ENCODE measurements around the gene TBC1D25. TPM values are rescaled to one million over a fixed set of nuclear protein-coding genes. Genes with fewer than 3 reads are reported as not detected.

TBC1D25 gene
- total and polyA plus RNA-seq, 4 donors: 2.6 to 5.8 (median 3.3) TPM

DNA sequence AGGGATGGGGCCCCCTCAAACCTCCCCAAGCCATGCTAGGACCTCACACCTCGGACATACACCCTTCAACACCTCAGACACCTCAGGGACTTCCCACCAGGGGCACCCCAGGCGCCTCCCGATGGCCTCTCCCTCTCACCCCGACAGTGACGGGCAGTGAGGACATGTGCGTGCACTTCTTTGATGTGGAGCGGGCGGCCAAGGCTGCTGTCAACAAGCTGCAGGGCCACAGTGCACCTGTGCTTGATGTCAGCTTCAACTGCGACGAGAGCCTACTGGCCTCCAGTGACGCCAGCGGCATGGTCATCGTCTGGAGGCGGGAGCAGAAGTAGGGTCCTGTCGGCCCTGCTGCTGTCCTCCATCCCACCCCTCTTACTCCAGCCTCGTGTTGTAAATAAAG lies 65.2 kb downstream of the TBC1D25 start:
- H3K27ac ChIP-seq (ENCODE audit: low read depth in 1 of 2, low read length in 2 of 2): no peak overlapping the region
- TF ChIP-seq TAF1 (conservative IDR thresholded peaks at IDR 0.05) (no peak), YY1 (IDR thresholded peaks at IDR 0.05) (no peak), RAD21 (IDR thresholded peaks at IDR 0.05) (no peak), ZBTB33 (IDR thresholded peaks at IDR 0.05) (no peak), GABPA (IDR thresholded peaks at IDR 0.05 in 1 of 2, conservative IDR thresholded peaks at IDR 0.05 in 1 of 2) (no peak), FOXA1 (IDR thresholded peaks at IDR 0.05) (no peak), EGR1 (IDR thresholded peaks at IDR 0.05; ENCODE audit: low read depth in 2 of 2) (no peak)
- no peak overlapping the region for H3K4me3 ChIP-seq (ENCODE audit: low read depth in 1 of 3, low read length in 3 of 3)
- no peak for DNase-seq (ENCODE audit: low spot score)
- 95% methylated on average over 16 of the region's 16 CpGs for WGBS
- peaks cover 7 to 37% (median 15%) of the 10 kb centered on the region in 4 donors for H3K36me3 ChIP-seq (ENCODE audit: control insufficient read depth in 4 of 4, insufficient read depth in 3 of 4, low read depth in 1 of 4, low read length in 3 of 4)
- no peaks in the 10 kb centered on the region for H3K4me1 ChIP-seq (ENCODE audit: control insufficient read depth in 4 of 4, insufficient read depth in 4 of 4, low read length in 3 of 4)
- no peaks in the 10 kb centered on the region for H3K9me3 ChIP-seq (ENCODE audit: control insufficient read depth in 4 of 4, low read length in 3 of 4)
- H3K27me3 ChIP-seq (ENCODE audit: control insufficient read depth in 4 of 4, insufficient read depth in 4 of 4, low read length in 3 of 4): no peaks in the 10 kb centered on the region
- no peak overlapping the region for H3K9ac ChIP-seq (ENCODE audit: low read depth in 1 of 2, low read length in 2 of 2)

GRCh38 chrX:48606091-48606490 lies 66.6 kb downstream of the TBC1D25 start:
- H3K27me3 ChIP-seq (ENCODE audit: control insufficient read depth in 4 of 4, insufficient read depth in 4 of 4, low read length in 3 of 4): no peaks in the 10 kb centered on the region
- peaks cover 4 to 32% (median 9%) of the 10 kb centered on the region in 4 donors for H3K36me3 ChIP-seq (ENCODE audit: control insufficient read depth in 4 of 4, insufficient read depth in 3 of 4, low read depth in 1 of 4, low read length in 3 of 4)
- TF ChIP-seq CTCF (IDR thresholded peaks at IDR 0.05; ENCODE audit: low read depth, low read length, missing input control): no peak
- no peak for TF ChIP-seq HNF4A (conservative IDR thresholded peaks at IDR 0.05)
- TF ChIP-seq, protein P1, sequence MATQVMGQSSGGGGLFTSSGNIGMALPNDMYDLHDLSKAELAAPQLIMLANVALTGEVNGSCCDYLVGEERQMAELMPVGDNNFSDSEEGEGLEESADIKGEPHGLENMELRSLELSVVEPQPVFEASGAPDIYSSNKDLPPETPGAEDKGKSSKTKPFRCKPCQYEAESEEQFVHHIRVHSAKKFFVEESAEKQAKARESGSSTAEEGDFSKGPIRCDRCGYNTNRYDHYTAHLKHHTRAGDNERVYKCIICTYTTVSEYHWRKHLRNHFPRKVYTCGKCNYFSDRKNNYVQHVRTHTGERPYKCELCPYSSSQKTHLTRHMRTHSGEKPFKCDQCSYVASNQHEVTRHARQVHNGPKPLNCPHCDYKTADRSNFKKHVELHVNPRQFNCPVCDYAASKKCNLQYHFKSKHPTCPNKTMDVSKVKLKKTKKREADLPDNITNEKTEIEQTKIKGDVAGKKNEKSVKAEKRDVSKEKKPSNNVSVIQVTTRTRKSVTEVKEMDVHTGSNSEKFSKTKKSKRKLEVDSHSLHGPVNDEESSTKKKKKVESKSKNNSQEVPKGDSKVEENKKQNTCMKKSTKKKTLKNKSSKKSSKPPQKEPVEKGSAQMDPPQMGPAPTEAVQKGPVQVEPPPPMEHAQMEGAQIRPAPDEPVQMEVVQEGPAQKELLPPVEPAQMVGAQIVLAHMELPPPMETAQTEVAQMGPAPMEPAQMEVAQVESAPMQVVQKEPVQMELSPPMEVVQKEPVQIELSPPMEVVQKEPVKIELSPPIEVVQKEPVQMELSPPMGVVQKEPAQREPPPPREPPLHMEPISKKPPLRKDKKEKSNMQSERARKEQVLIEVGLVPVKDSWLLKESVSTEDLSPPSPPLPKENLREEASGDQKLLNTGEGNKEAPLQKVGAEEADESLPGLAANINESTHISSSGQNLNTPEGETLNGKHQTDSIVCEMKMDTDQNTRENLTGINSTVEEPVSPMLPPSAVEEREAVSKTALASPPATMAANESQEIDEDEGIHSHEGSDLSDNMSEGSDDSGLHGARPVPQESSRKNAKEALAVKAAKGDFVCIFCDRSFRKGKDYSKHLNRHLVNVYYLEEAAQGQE (IDR thresholded peaks at IDR 0.05): no peak
- no peak for TF ChIP-seq HNF4G (IDR thresholded peaks at IDR 0.05)
- no peak for TF ChIP-seq FOXA1 (IDR thresholded peaks at IDR 0.05)
- TF ChIP-seq, protein P2, sequence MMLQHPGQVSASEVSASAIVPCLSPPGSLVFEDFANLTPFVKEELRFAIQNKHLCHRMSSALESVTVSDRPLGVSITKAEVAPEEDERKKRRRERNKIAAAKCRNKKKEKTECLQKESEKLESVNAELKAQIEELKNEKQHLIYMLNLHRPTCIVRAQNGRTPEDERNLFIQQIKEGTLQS (IDR thresholded peaks at IDR 0.05): no peak
- 88% methylated on average over 6 of the region's 6 CpGs for WGBS
- no peaks in the 10 kb centered on the region for H3K9me3 ChIP-seq (ENCODE audit: control insufficient read depth in 4 of 4, low read length in 3 of 4)
- no peaks in the 10 kb centered on the region for H3K4me1 ChIP-seq (ENCODE audit: control insufficient read depth in 4 of 4, insufficient read depth in 4 of 4, low read length in 3 of 4)
- DNase-seq (ENCODE audit: low spot score): no peak
- H3K9ac ChIP-seq (ENCODE audit: low read depth in 1 of 2, low read length in 2 of 2): no peak overlapping the region
- no peak overlapping the region for H3K4me3 ChIP-seq (ENCODE audit: low read depth in 1 of 3, low read length in 3 of 3)
- H3K27ac ChIP-seq (ENCODE audit: low read depth in 1 of 2, low read length in 2 of 2): no peak overlapping the region

Measured in liver (tissue), 9 donors.